WTC11 (cell line): Measurements from ENCODE around the gene MREG. TPM values are rescaled to one million over a fixed set of nuclear protein-coding genes. Genes with fewer than 3 reads are reported as not detected.

Experiments used
- ATAC-seq: fragments of 200-7000 bp; cut with Tn5 transposase; 2 replicates; pipeline ENCODE4 v1.10.0; 2021; ENCODE audit warnings: mild to moderate bottlenecking, moderate library complexity
- CTCF ChIA-PET: fragments of 300-600 bp; sonication (Branson Sonifier 250); formaldehyde crosslinking; loops from one replicate; lab custom pipeline; 2021; ENCODE audit warnings: antibody characterized with exemption; lab: Charles Lee
- POLR2A ChIA-PET: fragments of 350-600 bp; sonication (Branson Sonifier 250); formaldehyde crosslinking; loops from one replicate; lab custom pipeline; 2021; ENCODE audit warnings: antibody characterized with exemption; lab: Charles Lee
- DNase-seq: peaks from one replicate; pipeline ENCODE4 v3.0.0; 2021; ENCODE audit warnings: low spot score
- H3K27ac Mint-ChIP-seq: 2 replicates; pipeline ENCODE4 v1.8.0; 2021; ENCODE audit warnings: mixed read lengths
- H3K27me3 Mint-ChIP-seq: 2 replicates; pipeline ENCODE4 v1.8.0; 2021; ENCODE audit warnings: low read depth, mild to moderate bottlenecking, moderate library complexity, mixed read lengths
- H3K36me3 Mint-ChIP-seq: 2 replicates; pipeline ENCODE4 v1.8.0; 2021; ENCODE audit warnings: mixed read lengths
- H3K4me1 Mint-ChIP-seq: 2 replicates; pipeline ENCODE4 v1.8.0; 2022; ENCODE audit warnings: mixed read lengths
- H3K4me3 Mint-ChIP-seq: 2 replicates; pipeline ENCODE4 v1.8.0; 2021; ENCODE audit warnings: mild to moderate bottlenecking, moderate library complexity, mixed read lengths
- H3K9me3 Mint-ChIP-seq: 2 replicates; pipeline ENCODE4 v1.8.0; 2021; ENCODE audit warnings: mixed read lengths
- ATF6 ChIP-seq: sonication (generic); formaldehyde crosslinking; IDR thresholded peaks from 2 replicates; pipeline ENCODE4 v1.8.1; 2023; ENCODE audit warnings: mild to moderate bottlenecking, missing genetic modification reagents
- CTCF ChIP-seq: fragments of 200-600 bp; IDR thresholded peaks from 2 replicates; pipeline ENCODE4 v1.8.0; 2022; ENCODE audit warnings: antibody characterized with exemption
- ESRRA ChIP-seq: sonication (generic); formaldehyde crosslinking; IDR thresholded peaks from 2 replicates; pipeline ENCODE4 v1.8.1; 2022; ENCODE audit warnings: mild to moderate bottlenecking, missing genetic modification reagents, borderline replicate concordance
- ETV6 ChIP-seq: sonication (generic); formaldehyde crosslinking; IDR thresholded peaks from 2 replicates; pipeline ENCODE4 v1.8.1; 2022; ENCODE audit warnings: mild to moderate bottlenecking, missing genetic modification reagents
- FOXK1 ChIP-seq: sonication (generic); formaldehyde crosslinking; IDR thresholded peaks from 2 replicates; pipeline ENCODE4 v1.8.0; 2022; ENCODE audit warnings: mild to moderate bottlenecking, moderate library complexity, missing genetic modification reagents
- FOXP4 ChIP-seq: sonication (generic); formaldehyde crosslinking; IDR thresholded peaks from 2 replicates; pipeline ENCODE4 v1.8.0; 2022; ENCODE audit warnings: mild to moderate bottlenecking, missing genetic modification reagents
- GTF2I ChIP-seq: fragments of 250-450 bp; sonication (Bioruptor Pico); conservative IDR thresholded peaks from 2 replicates; pipeline ENCODE4 v1.4.0; 2021; ENCODE audit warnings: mild to moderate bottlenecking
- HMGXB4 ChIP-seq: sonication (generic); formaldehyde crosslinking; IDR thresholded peaks from 2 replicates; pipeline ENCODE4 v1.8.1; 2023; ENCODE audit warnings: mild to moderate bottlenecking, moderate library complexity, missing genetic modification reagents
- MXD4 ChIP-seq: fragments of 250-450 bp; sonication (Bioruptor Pico); IDR thresholded peaks from 2 replicates; pipeline ENCODE4 v1.8.0; 2021; ENCODE audit warnings: mild to moderate bottlenecking, moderate library complexity, borderline replicate concordance
- NFATC4 ChIP-seq: fragments of 250-450 bp; sonication (Bioruptor Pico); IDR thresholded peaks from 2 replicates; pipeline ENCODE4 v1.9.0; 2021; ENCODE audit warnings: mild to moderate bottlenecking
- OVOL2 ChIP-seq: fragments of 250-450 bp; sonication (Bioruptor Pico); IDR thresholded peaks from 2 replicates; pipeline ENCODE4 v1.9.0; 2021; ENCODE audit warnings: mild to moderate bottlenecking, borderline replicate concordance
- RELA ChIP-seq: sonication (generic); formaldehyde crosslinking; IDR thresholded peaks from 2 replicates; pipeline ENCODE4 v1.8.1; 2022; ENCODE audit warnings: missing genetic modification reagents, mild to moderate bottlenecking, borderline replicate concordance
- TEAD4 ChIP-seq: sonication (generic); formaldehyde crosslinking; IDR thresholded peaks from 2 replicates; pipeline ENCODE4 v1.8.0; 2022; ENCODE audit warnings: mild to moderate bottlenecking, missing genetic modification reagents
- TP53 ChIP-seq: sonication (generic); formaldehyde crosslinking; IDR thresholded peaks from 2 replicates; pipeline ENCODE4 v1.8.1; 2023; ENCODE audit warnings: mild to moderate bottlenecking, missing genetic modification reagents
- USF2 ChIP-seq: sonication (generic); formaldehyde crosslinking; IDR thresholded peaks from 2 replicates; pipeline ENCODE4 v1.8.1; 2023; ENCODE audit warnings: mild to moderate bottlenecking, missing genetic modification reagents, moderate library complexity
- ZBTB21 ChIP-seq: sonication (generic); formaldehyde crosslinking; IDR thresholded peaks from 2 replicates; pipeline ENCODE4 v1.8.1; 2023; ENCODE audit warnings: mild to moderate bottlenecking, missing genetic modification reagents, borderline replicate concordance
- ZNF138 ChIP-seq: sonication (generic); formaldehyde crosslinking; conservative IDR thresholded peaks from 2 replicates; pipeline ENCODE4 v1.8.1; 2022; ENCODE audit warnings: mild to moderate bottlenecking, moderate library complexity, missing genetic modification reagents
- ZNF232 ChIP-seq: sonication (generic); formaldehyde crosslinking; IDR thresholded peaks from 2 replicates; pipeline ENCODE4 v1.8.0; 2022; ENCODE audit warnings: mild to moderate bottlenecking, missing genetic modification reagents
- ZNF425 ChIP-seq: fragments of 250-450 bp; sonication (Bioruptor Pico); conservative IDR thresholded peaks from 2 replicates; pipeline ENCODE4 v1.9.0; 2021; ENCODE audit warnings: mild to moderate bottlenecking
- ZNF532 ChIP-seq: fragments of 250-450 bp; sonication (Bioruptor Pico); IDR thresholded peaks from 2 replicates; pipeline ENCODE4 v1.9.0; 2021; ENCODE audit warnings: mild to moderate bottlenecking, borderline replicate concordance
- total RNA-seq: library from RNA; stranded (reverse); gene quantifications from 3 replicates; pipeline ENCODE4 v1.2.3, GENCODE V29; 2021

MREG gene
- total RNA-seq, 1 experiment from 2014 or later, result 23.8 TPM

GRCh38 chr2:215951558-215951957 is 61.8 kb downstream of the MREG start:
- ChIA-PET CTCF (interaction anchor here (0.9 to 2.2 kb wide), 2 partner anchors 57 to 72 kb away, joined by 5 to 8 read pairs; no protein-coding TSS in a partner anchor), POLR2A (interaction anchor here (0.6 kb wide), 1 partner anchor 481 kb away, joined by 4 read pairs; no protein-coding TSS in a partner anchor)
- Mint-ChIP-seq H3K9me3 (no peaks in the 10 kb centered on the region), H3K4me3 (no peak overlapping the region), H3K4me1 (peaks cover 7% of the 10 kb centered on the region), H3K27ac (no peak overlapping the region), H3K27me3 (no peaks in the 10 kb centered on the region), H3K36me3 (no peaks in the 10 kb centered on the region; the same call in 1 of the 2 replicates)
- ATAC-seq (no peak), DNase-seq (no peak)
- TF ChIP-seq NFATC4 (CRISPR knock-in tag), result no peak
- no peak for TF ChIP-seq ATF6
- TF ChIP-seq ZNF532, result no peak
- TF ChIP-seq HMGXB4 (CRISPR knock-in tag), result no peak
- no peak for TF ChIP-seq TEAD4 (CRISPR knock-in tag)
- TF ChIP-seq OVOL2 (CRISPR knock-in tag), result no peak
- TF ChIP-seq ZNF138 (CRISPR knock-in tag), result no peak
- no peak for TF ChIP-seq USF2 (CRISPR knock-in tag)
- TF ChIP-seq ZNF425, result no peak
- no peak for TF ChIP-seq FOXK1 (CRISPR knock-in tag)
- TF ChIP-seq ESRRA (CRISPR knock-in tag), result no peak
- no peak for TF ChIP-seq RELA (CRISPR knock-in tag)
- TF ChIP-seq MXD4 (CRISPR knock-in tag), result no peak
- TF ChIP-seq CTCF, result no peak
- TF ChIP-seq FOXP4 (CRISPR knock-in tag), result no peak
- no peak for TF ChIP-seq GTF2I (CRISPR knock-in tag)
- no peak for TF ChIP-seq ETV6 (CRISPR knock-in tag)
- no peak for TF ChIP-seq ZNF232 (CRISPR knock-in tag)
- no peak for TF ChIP-seq TP53 (CRISPR knock-in tag)
- no peak for TF ChIP-seq ZBTB21
